Activated naive CD8-positive, alpha-beta T cell treated with anti-CD3 and anti-CD28 coated beads, Interleukin-2, amount 50 U/mL, for 24 hours (primary cell): ENCODE measurements around the gene RAPGEF3.
A peak's percentile ranks its signal among the peaks of the same experiment; 100 is the strongest.

Source experiments
- ATAC-seq: fragments of 150-1000 bp; cut with Tn5 transposase; one replicate; pipeline ENCODE4 v1.10.0; 2021
- DNase-seq: peaks from one replicate; pipeline ENCODE4 v3.0.0; 2021
- H3K27ac Mint-ChIP-seq: one replicate; pipeline ENCODE4 v1.8.0; 2021; ENCODE audit warnings: mild to moderate bottlenecking, mixed read lengths
- H3K27me3 Mint-ChIP-seq: one replicate; pipeline ENCODE4 v1.8.0; 2021; ENCODE audit warnings: mixed read lengths
- H3K36me3 Mint-ChIP-seq: one replicate; pipeline ENCODE4 v1.8.0; 2021; ENCODE audit warnings: low read depth, mixed read lengths
- H3K4me1 Mint-ChIP-seq: one replicate; pipeline ENCODE4 v1.8.0; 2021; ENCODE audit warnings: mixed read lengths
- H3K4me3 Mint-ChIP-seq: one replicate; pipeline ENCODE4 v1.8.0; 2021; ENCODE audit warnings: mild to moderate bottlenecking, moderate library complexity, mixed read lengths
- H3K9me3 Mint-ChIP-seq: one replicate; pipeline ENCODE4 v1.8.0; 2021; ENCODE audit warnings: mixed read lengths

Gene RAPGEF3

DNA sequence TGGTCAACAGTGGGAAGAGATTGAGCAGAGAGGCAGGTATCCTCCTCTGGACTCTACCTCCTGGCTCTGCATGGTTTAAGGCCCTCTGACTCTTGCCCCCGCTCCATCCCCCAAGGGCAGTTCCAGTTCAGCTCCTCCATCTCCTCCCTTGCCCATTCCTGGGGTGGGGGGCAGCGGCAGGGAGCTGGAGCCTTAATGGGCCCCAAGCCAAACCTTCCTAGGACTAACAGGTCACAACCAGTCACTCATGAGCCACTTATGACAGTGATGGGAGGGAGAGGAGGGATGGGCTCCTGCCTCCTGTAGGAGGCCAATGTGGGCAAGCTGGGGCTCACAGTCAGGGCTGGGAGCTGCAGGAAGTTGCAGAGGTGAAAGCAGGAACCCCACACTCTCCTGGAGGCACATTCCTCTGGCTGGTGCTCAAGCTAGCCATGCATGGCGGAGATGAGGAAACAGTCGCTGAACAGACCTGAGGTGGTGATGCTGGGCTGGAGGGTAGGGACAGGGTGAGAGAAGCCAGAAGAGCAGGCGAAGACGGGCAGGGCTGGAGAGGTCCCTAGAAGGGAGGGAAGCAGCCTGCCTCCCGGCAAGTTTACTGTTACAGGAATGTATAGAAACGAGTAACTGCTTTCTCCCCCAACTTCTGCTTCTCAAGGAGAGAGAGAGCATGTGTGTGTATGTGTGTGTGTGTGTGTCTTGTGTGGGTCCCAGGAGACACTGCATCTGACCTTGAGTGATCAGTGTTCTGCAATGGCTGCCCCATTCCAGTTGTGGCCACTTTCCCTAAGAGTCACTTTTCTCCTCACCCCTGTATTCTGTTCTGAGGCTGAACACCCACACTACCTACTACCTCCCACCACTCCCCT, 5.0 kb upstream of the RAPGEF3 start:
- Mint-ChIP-seq H3K27ac (no peak overlapping the region), H3K4me1 (peaks cover 10% of the 10 kb centered on the region), H3K36me3 (no peaks in the 10 kb centered on the region), H3K27me3 (peaks cover 4% of the 10 kb centered on the region), H3K4me3 (no peak overlapping the region), H3K9me3 (no peaks in the 10 kb centered on the region)
- DNase-seq, result no peak
- no peak for ATAC-seq

DNA sequence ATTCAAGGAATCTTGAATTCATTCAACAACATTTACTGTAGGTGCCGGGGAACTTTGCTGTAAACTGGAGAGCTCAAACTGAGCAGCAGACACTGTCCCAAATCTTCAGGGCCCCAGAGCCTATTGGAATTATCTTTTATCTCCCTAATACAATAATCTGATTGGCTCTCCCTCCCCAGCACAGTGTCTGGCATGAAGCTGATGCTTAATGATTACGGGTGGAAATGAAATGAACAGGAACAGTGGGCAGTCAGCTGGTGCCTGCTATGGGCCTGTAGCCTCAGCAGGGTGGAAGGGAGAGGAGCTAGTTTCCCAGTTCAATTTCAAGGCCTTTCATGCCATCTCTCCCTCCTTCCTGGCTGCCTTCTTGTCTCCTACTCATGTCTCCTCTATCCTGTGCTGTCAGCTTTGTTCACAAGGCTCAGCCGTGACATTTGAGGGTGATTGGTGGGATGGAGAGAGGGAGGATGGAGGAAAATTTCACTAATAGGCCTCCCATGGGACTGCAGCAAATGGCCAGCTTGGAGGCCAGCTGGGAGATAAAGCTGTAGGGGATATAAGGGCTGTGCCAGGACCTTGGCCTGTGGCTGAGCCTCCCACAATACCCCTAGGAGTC, 4.3 kb upstream of the RAPGEF3 start:
- no peaks in the 10 kb centered on the region for H3K9me3 Mint-ChIP-seq
- ATAC-seq (no peak), DNase-seq (no peak)
- no peaks in the 10 kb centered on the region for H3K36me3 Mint-ChIP-seq
- H3K27me3 Mint-ChIP-seq, result peaks cover 4% of the 10 kb centered on the region
- no peak overlapping the region for H3K27ac Mint-ChIP-seq
- H3K4me1 Mint-ChIP-seq, result peaks cover 14% of the 10 kb centered on the region
- no peak overlapping the region for H3K4me3 Mint-ChIP-seq

DNA sequence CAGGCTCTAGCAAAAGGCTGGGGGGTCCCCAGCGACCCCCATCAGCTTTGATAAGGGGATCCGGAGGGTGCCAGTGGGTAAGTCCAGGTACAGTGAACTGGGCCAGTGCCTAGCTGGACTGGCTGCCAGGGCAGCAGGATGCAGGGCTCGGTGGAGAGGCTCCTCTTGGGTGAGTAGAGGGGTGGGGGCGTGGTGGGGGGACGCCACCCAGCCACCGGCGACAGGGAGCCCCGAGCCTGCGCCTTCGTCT, 171 bp downstream of the RAPGEF3 start:
- Mint-ChIP-seq H3K36me3 (no peaks in the 10 kb centered on the region), H3K4me1 (peaks cover 41% of the 10 kb centered on the region)
- ATAC-seq, result no peak

DNA sequence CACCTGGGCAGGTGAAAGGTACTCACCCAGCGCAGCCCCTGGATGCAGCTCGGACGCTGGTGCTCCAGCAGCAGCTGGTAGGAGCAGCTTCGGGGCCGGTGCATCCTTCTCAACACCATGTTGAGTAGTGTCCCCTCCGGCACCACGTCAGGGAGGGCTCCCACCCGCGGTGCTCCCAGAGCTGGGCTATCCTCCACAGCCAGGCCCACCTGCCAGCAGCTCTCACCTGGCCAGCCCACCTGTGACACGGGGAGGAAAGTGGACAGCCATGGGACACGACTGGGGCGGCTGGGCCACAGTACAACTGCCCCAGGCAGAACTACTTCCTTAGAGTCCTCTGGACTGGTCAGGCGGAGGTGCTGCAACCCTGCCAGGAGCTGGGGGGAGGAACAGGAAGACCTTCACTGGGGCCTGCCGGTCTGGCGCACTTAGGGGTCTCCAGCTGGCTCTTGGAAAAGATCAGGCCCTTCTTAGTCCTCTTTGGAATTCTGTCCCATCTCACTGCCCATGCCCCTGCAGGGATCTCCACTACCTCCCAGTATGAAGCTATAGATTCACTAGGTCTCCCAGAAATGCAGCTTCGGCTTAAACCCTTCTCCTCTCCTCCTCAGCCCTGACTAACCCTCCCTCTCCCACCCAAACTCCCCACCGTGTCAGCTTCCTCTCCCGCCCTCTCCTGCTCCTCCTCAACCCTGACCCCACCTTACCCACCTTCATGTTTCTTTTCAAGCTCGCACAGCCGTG, 668 bp downstream of the RAPGEF3 start:
- Mint-ChIP-seq H3K4me1 (peaks cover 41% of the 10 kb centered on the region), H3K4me3 (peak overlapping the region; percentile 36), H3K27me3 (peaks cover 7% of the 10 kb centered on the region), H3K36me3 (no peaks in the 10 kb centered on the region), H3K9me3 (no peaks in the 10 kb centered on the region), H3K27ac (no peak overlapping the region)
- no peak for ATAC-seq
- DNase-seq, result no peak

More for the DNA sequence above, 171 bp downstream of the RAPGEF3 start:
- Mint-ChIP-seq H3K4me3 (peak overlapping the region; percentile 36), H3K9me3 (no peaks in the 10 kb centered on the region), H3K27me3 (peaks cover 7% of the 10 kb centered on the region), H3K27ac (no peak overlapping the region)
- DNase-seq, result no peak

DNA sequence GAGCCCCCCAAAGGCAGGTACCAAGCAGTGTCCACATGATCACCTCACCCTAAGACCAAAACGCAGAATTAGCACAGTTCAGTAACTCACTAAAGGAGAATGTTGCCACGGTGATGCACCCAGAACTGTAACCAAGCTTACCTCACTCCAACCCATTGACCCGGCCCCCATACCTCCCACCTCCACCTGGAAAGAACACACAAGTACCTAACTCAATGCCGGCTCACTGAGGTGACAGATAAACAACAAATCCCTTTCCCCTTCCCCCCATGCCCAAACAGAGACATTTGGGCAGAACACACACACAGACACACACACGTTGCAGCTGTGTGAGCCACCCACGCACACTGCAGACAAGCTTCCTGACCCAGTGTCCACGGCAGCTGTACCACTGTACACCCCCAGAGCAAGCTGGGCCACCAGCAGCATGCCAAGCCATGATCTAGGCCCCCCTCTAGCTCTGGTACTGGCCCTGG, 1.3 kb downstream of the RAPGEF3 start:
- DNase-seq, result no peak
- Mint-ChIP-seq H3K4me3 (no peak overlapping the region), H3K27ac (no peak overlapping the region), H3K36me3 (no peaks in the 10 kb centered on the region), H3K9me3 (no peaks in the 10 kb centered on the region), H3K4me1 (peaks cover 41% of the 10 kb centered on the region), H3K27me3 (peaks cover 7% of the 10 kb centered on the region)
- ATAC-seq, result no peak

DNA sequence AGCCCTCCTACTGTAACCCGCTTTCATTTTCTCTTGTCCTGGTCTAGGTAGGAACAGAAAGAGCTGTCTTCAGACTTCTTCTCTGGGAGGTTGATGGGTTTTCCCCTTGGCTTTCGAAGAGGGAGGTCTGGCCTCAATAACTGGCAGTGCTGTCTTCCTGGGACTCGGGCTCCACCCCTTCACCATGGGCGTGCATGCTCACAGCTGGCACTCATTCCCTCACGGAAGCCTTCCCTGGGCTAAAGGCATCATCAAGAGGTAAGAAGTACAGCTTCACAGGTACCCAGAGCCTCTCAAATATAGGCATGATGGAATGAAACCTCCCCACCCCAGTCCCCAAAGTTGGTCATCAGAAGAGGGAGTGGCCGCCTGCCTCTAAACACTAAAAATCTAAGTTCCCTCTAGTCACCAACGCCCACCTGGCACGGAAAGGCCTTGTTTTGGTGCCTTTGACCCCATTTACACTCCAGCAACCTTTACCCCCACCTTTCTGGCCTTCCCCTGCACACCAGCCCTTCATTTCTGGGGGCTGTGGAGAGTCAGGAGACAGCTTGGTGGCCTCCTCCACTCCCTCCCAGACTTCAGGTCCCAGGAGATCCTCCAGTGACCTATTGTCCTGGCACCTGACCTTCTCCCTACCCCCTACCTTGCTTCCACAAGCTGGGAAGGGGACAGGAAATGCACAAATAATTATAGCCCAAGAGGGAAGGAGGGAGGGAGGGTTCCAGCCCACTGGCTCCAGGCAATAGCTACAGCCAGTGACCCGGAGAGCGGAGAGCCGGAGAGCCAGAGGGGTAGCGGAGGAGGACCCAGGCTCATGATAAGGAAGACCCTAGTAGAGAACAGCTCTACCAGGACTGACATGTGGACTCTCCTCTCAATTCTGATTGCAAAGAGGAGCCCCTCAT, 2.8 kb downstream of the RAPGEF3 start:
- DNase-seq (peak; percentile 43), ATAC-seq (peak; percentile 68)
- no peaks in the 10 kb centered on the region for H3K36me3 Mint-ChIP-seq
- H3K4me1 Mint-ChIP-seq, result peaks cover 38% of the 10 kb centered on the region
- H3K27me3 Mint-ChIP-seq, result peaks cover 7% of the 10 kb centered on the region
- H3K27ac Mint-ChIP-seq, result peak overlapping the region; percentile 25
- H3K4me3 Mint-ChIP-seq, result peak overlapping the region; percentile 0
- H3K9me3 Mint-ChIP-seq, result no peaks in the 10 kb centered on the region

DNA sequence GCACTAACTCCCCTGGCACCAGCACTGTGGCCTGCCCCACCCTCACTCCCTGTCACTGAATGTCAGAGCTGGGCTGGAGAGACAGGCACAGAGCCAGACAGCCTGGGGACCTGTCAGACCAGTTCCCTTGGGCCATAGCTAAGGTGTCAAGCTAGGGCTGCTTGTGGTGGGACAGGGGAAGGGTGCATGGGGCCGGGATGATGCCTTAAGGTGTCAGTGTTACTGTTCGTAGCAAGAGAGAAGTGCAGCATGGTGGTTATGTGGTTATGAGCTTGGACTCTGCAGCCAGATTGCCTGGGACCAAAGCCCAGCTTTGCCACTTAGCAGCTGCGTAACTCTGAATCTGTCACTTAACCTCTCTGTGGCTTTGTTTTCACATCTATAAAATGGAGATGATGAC, 3.8 kb downstream of the RAPGEF3 start:
- peaks cover 38% of the 10 kb centered on the region for H3K4me1 Mint-ChIP-seq
- H3K27ac Mint-ChIP-seq, result peak overlapping the region; percentile 25
- H3K36me3 Mint-ChIP-seq, result no peaks in the 10 kb centered on the region
- peaks cover 3% of the 10 kb centered on the region for H3K27me3 Mint-ChIP-seq
- no peaks in the 10 kb centered on the region for H3K9me3 Mint-ChIP-seq
- no peak overlapping the region for H3K4me3 Mint-ChIP-seq
- DNase-seq, result no peak
- ATAC-seq, result no peak

DNA sequence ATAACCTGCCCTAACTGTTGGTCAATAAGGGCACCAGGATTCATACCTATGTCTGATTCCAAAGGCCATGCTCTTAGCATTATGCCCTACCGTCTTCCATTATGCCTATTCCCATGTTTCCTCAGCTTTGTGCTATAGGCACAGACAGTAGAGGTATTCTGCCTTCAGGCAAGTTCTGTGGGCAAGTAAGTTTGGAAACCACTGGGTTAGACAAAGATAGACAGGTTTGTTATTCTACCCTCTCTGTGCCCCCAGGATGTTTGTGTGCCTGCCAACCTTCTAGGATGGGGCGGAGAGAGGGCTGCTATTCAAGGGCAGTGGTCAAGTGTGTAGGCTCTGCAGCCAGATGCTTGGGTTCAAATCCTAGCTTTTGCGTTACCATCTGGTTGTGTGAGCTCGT, 4.6 kb downstream of the RAPGEF3 start:
- H3K27me3 Mint-ChIP-seq, result peaks cover 3% of the 10 kb centered on the region
- DNase-seq, result no peak
- no peaks in the 10 kb centered on the region for H3K9me3 Mint-ChIP-seq
- H3K4me3 Mint-ChIP-seq, result no peak overlapping the region
- H3K27ac Mint-ChIP-seq, result peak overlapping the region; percentile 48
- peaks cover 35% of the 10 kb centered on the region for H3K4me1 Mint-ChIP-seq
- ATAC-seq, result no peak
- H3K36me3 Mint-ChIP-seq, result no peaks in the 10 kb centered on the region

DNA sequence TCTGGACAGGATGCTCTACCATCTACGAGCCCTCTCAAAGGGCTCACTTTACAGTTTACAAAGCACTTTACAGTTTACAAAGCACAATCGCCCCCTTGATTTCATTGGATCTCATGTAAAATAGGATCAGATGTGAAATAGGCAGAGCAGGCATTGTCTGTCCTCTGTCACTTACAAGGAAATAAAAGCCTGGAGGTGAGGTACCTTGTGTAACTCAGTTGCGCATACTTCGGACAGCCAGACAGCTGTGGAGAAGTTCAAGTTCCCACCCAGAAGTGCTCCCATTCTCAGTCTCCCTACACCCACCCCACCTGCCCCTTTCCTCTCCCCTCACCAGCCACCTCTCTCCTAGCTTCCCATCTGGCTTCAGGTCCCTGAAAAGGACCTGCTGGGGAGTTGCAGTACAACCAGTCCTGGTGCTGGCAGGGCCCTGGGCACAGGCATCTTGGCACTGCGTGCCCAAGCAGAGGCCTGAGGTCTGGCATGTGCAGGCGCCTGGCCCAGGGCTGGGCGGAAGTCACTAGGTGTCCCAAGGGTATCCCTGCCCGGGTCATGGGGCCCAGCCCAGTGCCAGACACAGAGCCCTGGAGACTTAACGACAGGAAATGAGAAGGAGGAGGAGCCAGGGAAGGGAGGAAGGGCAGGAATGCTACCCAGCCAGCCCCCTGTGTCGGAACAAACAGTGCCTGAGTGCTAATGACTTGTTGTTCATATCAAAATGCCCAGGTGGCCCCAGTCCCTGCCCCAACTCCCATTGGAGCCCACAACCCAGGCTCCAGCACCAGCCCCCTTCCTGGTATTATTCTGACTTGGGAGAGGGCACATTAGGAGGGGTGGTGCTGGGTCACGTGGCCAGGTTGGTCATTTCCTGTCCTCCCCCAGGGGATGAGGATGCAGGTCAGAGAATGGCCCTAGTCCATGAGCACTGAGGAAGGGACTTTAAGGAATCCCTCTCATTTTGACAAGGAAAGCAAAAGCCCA, 5.4 kb downstream of the RAPGEF3 start:
- Mint-ChIP-seq H3K4me3 (no peak overlapping the region), H3K9me3 (no peaks in the 10 kb centered on the region), H3K4me1 (peaks cover 34% of the 10 kb centered on the region), H3K27me3 (peaks cover 3% of the 10 kb centered on the region), H3K27ac (no peak overlapping the region), H3K36me3 (no peaks in the 10 kb centered on the region)
- ATAC-seq (no peak), DNase-seq (no peak)

DNA sequence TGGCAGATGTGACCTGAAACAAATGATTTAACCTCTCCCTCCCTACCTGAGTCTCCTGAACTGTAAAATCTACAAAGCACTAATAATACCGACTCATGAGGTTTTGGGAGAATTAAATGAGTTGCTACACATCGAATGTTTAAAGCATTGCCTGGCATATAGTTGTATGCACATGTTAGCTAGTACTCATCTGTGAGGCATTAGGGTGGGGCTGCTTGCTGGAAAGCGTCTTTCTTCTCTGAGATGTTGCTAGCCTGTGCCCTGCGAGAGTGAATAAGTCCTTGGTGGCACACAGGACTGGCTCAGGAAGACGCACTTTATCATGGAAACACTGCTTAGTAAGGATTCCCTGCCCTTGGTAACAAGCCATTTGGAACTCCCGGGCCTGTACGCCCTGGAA, 6.1 kb downstream of the RAPGEF3 start:
- H3K9me3 Mint-ChIP-seq, result no peaks in the 10 kb centered on the region
- no peak for ATAC-seq
- H3K4me1 Mint-ChIP-seq, result peaks cover 30% of the 10 kb centered on the region
- no peak overlapping the region for H3K27ac Mint-ChIP-seq
- no peak overlapping the region for H3K4me3 Mint-ChIP-seq
- no peaks in the 10 kb centered on the region for H3K36me3 Mint-ChIP-seq
- peaks cover 3% of the 10 kb centered on the region for H3K27me3 Mint-ChIP-seq
- DNase-seq, result no peak

DNA sequence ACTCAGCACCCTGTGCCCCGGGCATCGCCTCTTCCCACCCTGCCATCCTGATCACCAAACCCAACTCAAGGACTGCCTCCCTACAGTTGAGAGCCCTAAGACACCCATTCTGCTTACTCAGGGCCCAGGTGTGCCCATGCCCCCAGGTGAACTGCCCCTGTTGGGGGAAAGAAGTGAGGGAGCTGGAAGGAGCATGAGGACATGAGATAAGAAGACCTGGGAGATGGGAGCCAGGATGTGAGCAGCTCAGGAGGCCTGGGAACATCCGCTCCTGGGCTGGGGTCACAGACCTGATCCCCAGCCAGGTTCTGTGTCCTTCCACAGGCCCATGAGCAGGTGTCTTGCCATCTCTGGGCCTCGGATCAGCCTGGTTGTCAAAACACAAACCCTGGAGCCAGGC, 6.6 kb downstream of the RAPGEF3 start:
- Mint-ChIP-seq H3K9me3 (no peaks in the 10 kb centered on the region), H3K4me1 (peaks cover 26% of the 10 kb centered on the region), H3K27ac (no peak overlapping the region), H3K4me3 (no peak overlapping the region), H3K36me3 (no peaks in the 10 kb centered on the region), H3K27me3 (peaks cover under 1% of the 10 kb centered on the region)
- ATAC-seq, result no peak
- no peak for DNase-seq

DNA sequence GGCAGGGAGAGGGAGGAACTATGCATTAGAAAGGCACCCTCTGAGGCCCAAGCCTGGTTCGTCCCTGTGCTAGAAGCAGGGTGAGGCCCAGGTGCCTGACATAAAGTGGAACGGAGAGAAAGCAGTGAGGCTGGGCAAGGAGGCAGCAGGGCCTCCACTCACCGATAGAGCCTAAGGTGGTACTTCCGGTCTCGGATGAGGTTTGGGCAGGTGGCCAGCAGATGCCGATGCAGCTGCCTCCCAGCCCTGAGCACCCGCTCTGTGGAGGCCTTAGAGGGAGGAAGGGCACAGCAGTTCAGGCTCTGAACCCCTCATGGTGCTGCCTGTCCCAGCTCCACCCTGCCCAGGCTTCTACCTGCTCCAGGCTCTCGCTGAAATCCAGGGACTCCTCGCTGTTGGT, 7.1 kb downstream of the RAPGEF3 start:
- Mint-ChIP-seq H3K27ac (no peak overlapping the region), H3K4me3 (no peak overlapping the region), H3K27me3 (no peaks in the 10 kb centered on the region), H3K36me3 (no peaks in the 10 kb centered on the region), H3K9me3 (no peaks in the 10 kb centered on the region), H3K4me1 (peaks cover 21% of the 10 kb centered on the region)
- ATAC-seq (no peak), DNase-seq (no peak)

DNA sequence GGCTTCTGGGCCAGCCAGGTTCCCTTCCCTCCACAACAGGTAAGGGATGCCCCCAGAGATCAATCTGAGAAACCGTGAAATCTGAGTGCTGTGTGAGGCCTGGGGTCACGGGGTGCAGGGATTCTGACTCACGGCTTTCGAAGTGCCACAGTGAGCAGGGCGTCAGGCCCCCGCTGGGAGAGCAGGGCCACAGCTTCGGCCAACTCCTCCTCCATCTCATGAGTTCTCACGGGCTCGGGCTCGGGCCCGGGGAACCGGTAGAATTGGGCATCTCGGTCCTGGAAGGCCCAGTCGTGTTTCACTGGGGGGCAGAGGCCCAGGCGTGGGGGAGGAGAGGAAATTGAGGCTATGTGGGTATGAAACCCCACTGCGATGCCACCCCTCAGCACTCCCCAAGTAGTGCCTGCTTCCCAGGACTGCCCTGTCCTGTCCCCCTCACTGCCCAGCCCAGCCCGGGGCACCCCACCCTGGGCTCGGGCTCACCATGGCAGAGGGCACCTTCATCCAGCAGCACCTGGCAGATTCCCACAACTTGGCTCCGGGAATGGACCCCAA, 7.7 kb downstream of the RAPGEF3 start:
- DNase-seq (no peak), ATAC-seq (no peak)
- Mint-ChIP-seq H3K27me3 (no peaks in the 10 kb centered on the region), H3K27ac (no peak overlapping the region), H3K4me3 (no peak overlapping the region), H3K4me1 (peaks cover 16% of the 10 kb centered on the region), H3K9me3 (no peaks in the 10 kb centered on the region), H3K36me3 (no peaks in the 10 kb centered on the region)
